22Rv1 (cell line): ENCODE data around the gene PIGZ.
A peak's percentile ranks its signal among the peaks of the same experiment; 100 is the strongest.

Experiments
- H3K27ac ChIP-seq: fragments of 450-650 bp; 2 replicates; pipeline ENCODE4 v1.5.1; 2017
- ZFX ChIP-seq: fragments of 450-650 bp; IDR thresholded peaks from 2 replicates; pipeline ENCODE4 v1.6.1; 2017; ENCODE audit warnings: antibody characterized with exemption, borderline replicate concordance
- TF ChIP-seq, protein P1 (sequence below): fragments of 450-650 bp; IDR thresholded peaks from 2 replicates; pipeline ENCODE4 v1.5.1; 2017; ENCODE audit warnings: mild to moderate bottlenecking

PIGZ gene

DNA sequence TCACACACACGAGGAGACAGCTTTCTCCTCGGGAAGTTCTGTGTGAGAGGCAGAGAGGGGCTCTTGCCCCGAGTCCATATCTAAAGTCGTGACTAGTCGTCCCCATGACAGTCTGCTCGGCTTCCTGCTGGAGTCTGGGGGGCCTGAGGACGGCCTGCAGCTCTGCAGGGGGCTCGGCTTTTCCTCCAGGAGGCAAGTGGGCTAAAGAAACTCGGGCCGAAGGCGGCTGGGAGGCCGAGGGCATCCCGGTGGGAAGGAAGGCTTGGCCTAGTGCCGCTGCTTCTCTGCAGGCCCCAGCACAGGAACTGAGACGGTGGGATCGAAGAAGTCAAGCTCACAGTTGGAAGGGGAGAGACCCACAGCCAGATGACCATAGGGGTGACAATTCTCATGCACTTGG is 25.4 kb upstream of the PIGZ start:
- TF ChIP-seq, protein P1, sequence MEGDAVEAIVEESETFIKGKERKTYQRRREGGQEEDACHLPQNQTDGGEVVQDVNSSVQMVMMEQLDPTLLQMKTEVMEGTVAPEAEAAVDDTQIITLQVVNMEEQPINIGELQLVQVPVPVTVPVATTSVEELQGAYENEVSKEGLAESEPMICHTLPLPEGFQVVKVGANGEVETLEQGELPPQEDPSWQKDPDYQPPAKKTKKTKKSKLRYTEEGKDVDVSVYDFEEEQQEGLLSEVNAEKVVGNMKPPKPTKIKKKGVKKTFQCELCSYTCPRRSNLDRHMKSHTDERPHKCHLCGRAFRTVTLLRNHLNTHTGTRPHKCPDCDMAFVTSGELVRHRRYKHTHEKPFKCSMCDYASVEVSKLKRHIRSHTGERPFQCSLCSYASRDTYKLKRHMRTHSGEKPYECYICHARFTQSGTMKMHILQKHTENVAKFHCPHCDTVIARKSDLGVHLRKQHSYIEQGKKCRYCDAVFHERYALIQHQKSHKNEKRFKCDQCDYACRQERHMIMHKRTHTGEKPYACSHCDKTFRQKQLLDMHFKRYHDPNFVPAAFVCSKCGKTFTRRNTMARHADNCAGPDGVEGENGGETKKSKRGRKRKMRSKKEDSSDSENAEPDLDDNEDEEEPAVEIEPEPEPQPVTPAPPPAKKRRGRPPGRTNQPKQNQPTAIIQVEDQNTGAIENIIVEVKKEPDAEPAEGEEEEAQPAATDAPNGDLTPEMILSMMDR: no peak
- TF ChIP-seq ZFX: no peak
- no peak overlapping the region for H3K27ac ChIP-seq

DNA sequence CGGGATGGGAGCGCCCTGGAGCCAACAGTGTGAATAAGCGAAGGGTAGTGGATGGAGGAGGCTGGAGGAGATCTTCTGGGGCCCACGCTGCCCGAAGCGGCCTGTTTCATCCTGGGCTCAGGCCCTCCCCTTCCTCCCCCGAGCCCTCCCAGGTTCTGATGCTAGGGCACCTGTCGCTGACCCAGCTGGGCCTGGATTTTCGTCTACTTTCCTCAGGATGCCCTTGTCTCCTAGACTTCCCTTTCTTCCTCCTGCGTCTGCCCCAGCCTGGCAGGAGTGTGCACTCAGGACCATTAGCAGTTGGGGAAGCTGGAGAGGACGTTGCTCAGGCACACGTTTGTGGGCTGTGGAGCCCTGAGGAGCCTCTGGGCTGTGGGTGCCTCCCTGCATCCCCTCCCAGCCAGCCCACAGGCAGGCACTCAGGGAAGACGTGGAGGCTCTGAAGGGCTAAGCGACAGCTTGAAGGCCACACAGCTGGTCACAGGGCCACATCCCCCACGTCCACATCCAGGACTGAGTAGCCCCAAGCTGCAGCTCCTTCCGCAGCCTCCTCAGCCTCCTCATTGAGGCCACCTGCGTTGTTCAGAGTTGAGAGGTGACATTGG is 23.9 kb upstream of the PIGZ start:
- no peak for TF ChIP-seq ZFX
- TF ChIP-seq, protein P1: no peak

DNA sequence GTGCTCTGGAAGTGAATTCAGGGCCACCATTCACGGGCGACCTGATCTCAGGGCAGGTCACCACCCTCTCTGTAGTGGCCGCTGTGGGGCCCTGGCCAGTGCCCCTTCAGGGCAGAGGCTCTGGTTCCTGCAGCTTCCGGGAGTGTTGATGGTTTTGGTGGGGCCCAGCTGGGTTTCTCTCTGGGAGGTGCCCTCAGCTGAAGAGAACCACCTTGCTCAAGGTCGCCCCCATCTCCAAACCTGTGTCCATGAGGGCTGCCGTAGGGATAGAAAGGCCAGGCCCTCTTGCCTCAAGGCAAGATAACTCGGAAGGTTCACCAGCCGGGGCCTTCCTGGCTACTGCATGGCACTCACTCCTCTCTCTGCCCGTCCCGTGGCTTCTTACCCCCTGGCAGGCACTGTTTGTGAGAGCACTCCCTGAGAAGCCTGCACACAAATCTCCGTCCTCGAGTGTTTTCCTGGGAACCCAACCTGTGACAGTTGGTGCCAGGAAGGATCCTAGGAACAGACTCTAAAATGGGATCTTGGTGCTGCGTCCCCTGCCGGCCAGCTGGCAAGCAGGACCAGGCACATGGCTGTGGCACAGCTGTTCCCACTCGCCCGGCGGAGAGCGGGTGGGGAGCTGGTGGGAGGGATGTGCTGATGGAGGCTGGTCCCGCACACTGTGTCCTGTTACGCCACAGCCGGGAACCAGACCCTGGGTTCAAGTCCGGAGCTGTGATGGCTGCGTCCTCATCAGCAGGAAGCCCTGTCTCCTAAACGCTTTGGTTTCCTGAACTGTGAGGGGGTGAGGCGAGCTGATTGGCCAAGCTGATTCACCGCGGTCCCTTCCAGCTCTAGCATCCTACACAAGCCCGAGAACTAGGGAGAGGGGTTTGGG is 23.2 kb upstream of the PIGZ start:
- no peak overlapping the region for H3K27ac ChIP-seq
- TF ChIP-seq ZFX: no peak
- TF ChIP-seq, protein P1: no peak

More for the DNA sequence above, 23.9 kb upstream of the PIGZ start:
- H3K27ac ChIP-seq: no peak overlapping the region

DNA sequence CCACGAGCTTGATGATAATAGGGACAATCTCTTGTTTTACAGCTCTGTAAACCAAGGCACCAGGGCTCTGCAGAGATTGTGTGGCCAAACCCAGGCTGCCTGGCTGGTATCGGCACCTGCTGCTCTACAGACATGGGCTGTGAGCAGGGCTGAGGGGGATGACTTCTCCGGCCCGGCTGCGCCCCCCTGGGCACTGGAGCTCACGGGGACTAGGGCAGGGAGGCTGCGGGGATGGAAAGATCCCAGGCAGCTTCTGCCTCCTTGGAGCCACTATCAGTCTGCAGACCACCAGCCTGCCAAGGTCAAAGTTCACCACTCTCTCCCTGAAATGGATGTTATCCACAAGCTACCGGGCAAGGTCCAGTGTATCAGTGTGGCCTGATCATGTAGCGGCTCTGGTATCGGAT is 22.0 kb upstream of the PIGZ start:
- TF ChIP-seq, protein P1: no peak
- TF ChIP-seq ZFX: no peak
- H3K27ac ChIP-seq: no peak overlapping the region

DNA sequence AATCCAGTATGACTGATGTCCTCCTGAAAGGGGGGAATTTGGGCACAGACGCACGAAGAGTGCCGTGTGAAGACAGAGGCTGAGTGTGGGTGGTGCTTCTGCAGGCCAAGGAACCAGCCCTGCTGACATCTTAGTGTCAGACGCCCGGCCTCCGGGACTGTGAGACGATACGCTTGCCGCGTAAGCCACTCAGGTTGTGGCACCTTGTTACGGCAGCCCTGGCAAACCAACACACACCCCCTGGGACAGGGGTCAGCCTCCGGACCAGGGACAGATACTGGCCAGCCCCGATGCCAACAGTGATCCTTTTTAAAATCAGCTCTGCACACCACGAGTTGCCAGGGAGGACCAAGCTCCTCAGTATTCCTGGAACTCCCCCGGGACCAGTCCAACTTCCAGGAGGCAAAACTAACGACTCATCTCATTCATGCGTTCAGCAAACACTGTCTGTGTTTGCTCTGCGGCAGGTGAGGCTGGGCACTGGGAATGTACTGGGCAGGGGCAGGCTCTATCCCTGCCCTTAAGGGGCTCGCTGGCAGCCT is 21.2 kb upstream of the PIGZ start:
- TF ChIP-seq, protein P1: no peak
- no peak overlapping the region for H3K27ac ChIP-seq

DNA sequence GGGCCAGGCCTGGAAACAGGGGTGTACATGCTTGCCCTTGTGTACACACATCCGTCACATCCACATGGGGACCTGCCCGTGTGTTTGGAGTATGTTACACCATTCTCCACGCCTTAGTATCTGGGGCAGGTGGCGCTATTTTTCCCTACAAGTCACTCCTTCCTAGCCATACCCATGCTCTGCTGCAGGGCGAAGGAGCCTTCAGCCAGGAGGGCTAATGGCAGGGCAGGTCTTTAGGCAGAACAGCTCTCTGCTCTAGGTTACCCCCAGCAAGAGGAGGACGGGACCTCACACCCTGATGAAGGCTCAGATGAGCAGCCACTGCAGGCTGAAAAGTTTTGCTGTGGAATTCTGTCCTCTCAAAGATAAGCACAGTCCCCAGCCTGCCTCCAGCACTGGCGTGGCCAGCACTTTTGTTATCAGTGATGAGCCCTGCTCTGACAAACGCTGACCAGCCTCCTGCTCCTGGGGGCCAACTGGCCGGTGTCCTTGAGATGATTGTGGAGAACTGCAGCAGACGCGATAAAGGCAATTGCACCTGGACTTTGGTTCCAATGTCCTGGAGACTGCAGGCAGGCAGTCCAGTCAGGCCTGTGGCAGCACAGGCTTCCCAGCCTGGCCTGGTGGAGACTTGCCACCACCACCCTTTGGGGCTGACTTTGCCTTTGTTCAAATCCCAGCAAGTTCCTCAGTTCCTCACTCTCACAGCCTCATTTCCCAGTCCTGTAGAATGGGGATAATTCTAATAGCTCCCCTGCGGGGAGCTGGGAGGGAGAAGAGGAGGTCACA is 19.8 kb upstream of the PIGZ start:
- no peak overlapping the region for H3K27ac ChIP-seq
- TF ChIP-seq ZFX: no peak
- TF ChIP-seq, protein P1: peak; percentile 32

DNA sequence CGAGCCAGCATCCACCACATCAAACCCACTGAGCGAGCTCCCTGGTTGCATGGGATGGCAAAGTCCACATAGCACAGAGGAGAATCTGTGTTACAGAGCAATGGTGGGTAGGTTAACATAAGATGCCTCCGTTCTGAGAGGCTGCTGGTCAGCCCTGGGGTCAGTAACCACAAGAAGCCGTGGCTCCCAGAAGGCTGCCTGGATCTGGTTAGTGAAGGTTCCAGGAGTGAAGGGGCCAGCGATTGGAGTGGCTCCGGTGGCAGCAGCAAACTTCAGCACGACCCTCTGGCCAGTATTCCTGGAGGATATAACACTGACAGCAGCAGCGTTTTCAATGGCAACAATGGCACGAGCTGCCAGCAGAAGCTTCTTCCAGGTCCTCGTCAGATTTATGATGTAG is 18.4 kb upstream of the PIGZ start:
- no peak for TF ChIP-seq ZFX
- TF ChIP-seq, protein P1: no peak

More for the DNA sequence above, 18.4 kb upstream of the PIGZ start:
- H3K27ac ChIP-seq: no peak overlapping the region
